Left ventricle myocardium inferior (tissue), 1 donor: ENCODE data around the gene OXER1. TPM values are rescaled to one million over a fixed set of nuclear protein-coding genes. Genes with fewer than 3 reads are reported as not detected.

Experiments
- DNase-seq: peaks from one replicate; pipeline ENCODE4 v3.0.0-alpha.2; 2020
- H3K27ac ChIP-seq: fragments of 200-600 bp; replicated peaks from 2 replicates; pipeline ENCODE4 v1.8.0; 2021
- H3K27me3 ChIP-seq: fragments of 200-600 bp; 2 replicates; pipeline ENCODE4 v1.8.0; 2021; ENCODE audit warnings: low read depth
- H3K36me3 ChIP-seq: fragments of 200-600 bp; 2 replicates; pipeline ENCODE4 v1.8.0; 2021
- H3K4me1 ChIP-seq: fragments of 200-600 bp; 2 replicates; pipeline ENCODE4 v1.8.0; 2021
- H3K4me3 ChIP-seq: fragments of 200-600 bp; 2 replicates; pipeline ENCODE4 v1.8.0; 2021; ENCODE audit warnings: mild to moderate bottlenecking, moderate library complexity
- H3K9me3 ChIP-seq: fragments of 200-600 bp; replicated peaks from 2 replicates; pipeline ENCODE4 v1.8.0; 2021
- CTCF ChIP-seq: fragments of 200-600 bp; IDR thresholded peaks from 2 replicates; pipeline ENCODE4 v1.8.0; 2021; ENCODE audit warnings: antibody characterized with exemption, mild to moderate bottlenecking, borderline replicate concordance
- intact Hi-C: fragments of 100-400 bp; cut with micrococcal nuclease; formaldehyde crosslinking; loops from one replicate; pipeline ENCODE4 v1.11.0; 2022
- long read RNA-seq: library from polyadenylated mRNA; unstranded; transcript quantifications from one replicate; pipeline ENCODE4 v2.0.0, GENCODE V29; 2021
- total RNA-seq: library from RNA; stranded (reverse); fragmentation: NEBNext Ultra II Directional; extraction: Animal tissue kit (Norgen Biotek cat#: 25700); gene quantifications from one replicate; pipeline ENCODE4 v1.2.1, GENCODE V29; 2021
- donor health status: DM: no; HTN: yes; CAD: no; lungs with severe emphysema.

Gene OXER1, protein sequence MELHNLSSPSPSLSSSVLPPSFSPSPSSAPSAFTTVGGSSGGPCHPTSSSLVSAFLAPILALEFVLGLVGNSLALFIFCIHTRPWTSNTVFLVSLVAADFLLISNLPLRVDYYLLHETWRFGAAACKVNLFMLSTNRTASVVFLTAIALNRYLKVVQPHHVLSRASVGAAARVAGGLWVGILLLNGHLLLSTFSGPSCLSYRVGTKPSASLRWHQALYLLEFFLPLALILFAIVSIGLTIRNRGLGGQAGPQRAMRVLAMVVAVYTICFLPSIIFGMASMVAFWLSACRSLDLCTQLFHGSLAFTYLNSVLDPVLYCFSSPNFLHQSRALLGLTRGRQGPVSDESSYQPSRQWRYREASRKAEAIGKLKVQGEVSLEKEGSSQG
- total RNA-seq, result 0.36 TPM
- long read RNA-seq, result 0 reads

GRCh38 chr2:42764096-42764495, at the start of gene OXER1:
Gene OXER1, minus strand, starts transcription at chr2:42764135. Its CDS starts 73 bp downstream, at chr2:42764062.
- intact Hi-C loops, result no loop called here
- no peaks in the 10 kb centered on the region for H3K4me1 ChIP-seq
- no peak for DNase-seq
- H3K36me3 ChIP-seq, result no peaks in the 10 kb centered on the region
- H3K27ac ChIP-seq, result no peak within 1 kb of the TSS
- H3K4me3 ChIP-seq, result no peak within 1 kb of the TSS
- no peak for TF ChIP-seq CTCF
- H3K9me3 ChIP-seq, result no peaks in the 10 kb centered on the region
- H3K27me3 ChIP-seq, result no peaks in the 10 kb centered on the region

DNA sequence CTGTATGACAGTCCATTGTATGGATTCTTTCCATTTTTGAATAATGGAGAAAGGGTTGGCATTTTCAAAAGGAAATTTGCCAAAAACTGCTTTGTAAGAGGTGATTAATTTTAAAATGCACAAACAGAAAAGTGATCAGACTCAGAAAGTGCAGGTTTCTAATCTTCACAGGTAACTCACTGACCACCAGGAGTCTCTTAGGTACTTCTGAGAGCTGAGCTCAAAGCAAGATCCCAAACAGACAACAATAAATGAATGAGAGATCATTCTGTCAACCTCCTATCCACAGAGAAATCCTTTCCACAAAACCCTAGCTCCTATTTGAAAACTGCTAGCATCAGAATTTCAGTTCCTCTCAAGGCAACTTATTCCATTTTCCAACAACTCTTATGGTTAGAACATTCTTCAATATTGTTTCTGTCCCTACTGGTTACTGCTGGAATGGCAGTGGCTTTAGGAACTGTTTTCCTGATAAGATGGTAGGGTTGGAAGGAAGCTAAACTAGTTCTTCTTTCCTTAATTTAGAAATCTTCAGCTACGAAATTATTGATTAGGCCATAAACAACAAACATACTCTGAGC, 49.1 kb upstream of the OXER1 start:
- H3K9me3 ChIP-seq, result no peaks in the 10 kb centered on the region
- no peaks in the 10 kb centered on the region for H3K27me3 ChIP-seq
- no peak for DNase-seq
- intact Hi-C loops, result no loop called here
- peak; percentile 66 for TF ChIP-seq CTCF
- H3K27ac ChIP-seq, result no peak overlapping the region
- H3K4me3 ChIP-seq, result no peak overlapping the region
- peaks cover 28% of the 10 kb centered on the region for H3K4me1 ChIP-seq
- no peaks in the 10 kb centered on the region for H3K36me3 ChIP-seq

DNA sequence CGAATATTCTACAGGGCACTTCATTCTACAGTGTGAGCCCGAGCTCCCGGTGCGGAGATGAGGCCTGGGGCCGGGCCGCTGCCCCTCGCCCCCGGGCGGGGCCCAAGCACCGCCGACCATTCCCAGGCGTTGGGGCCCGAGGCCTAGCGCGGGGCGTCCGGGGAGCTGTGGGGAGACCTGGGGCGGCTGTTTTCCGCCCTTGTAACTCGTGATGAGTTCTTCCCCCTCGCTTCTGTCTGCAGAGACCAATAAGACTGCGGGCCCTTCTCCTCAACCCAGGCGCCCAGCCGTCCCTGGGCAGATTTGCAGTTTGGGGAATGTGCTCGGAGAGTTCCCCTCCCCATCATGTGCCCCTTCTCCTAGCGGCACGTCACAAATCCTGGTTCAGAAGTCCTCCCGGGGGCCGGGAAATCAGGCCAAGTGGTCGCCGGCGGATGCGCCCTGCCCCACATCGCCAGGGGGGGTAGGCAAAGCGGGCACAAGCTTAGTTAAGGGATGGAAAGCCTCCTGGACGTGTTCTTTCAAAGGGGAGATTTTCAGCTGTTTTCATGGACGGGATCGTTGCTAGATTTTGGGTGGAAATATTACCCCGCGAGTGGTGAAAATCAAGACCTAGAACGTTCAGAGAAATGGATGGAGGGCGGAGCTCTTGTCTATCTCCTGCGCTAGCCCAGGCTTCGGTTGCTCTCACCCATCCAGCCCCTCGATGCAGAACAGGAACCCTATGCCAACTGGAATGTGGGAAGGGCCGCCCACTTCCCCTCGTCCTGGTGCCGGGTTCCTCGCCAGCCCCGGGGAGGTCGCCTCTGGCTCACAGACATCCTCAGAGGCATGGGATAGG, 47.3 kb upstream of the OXER1 start:
- H3K27ac ChIP-seq, result peak overlapping the region; percentile 100
- TF ChIP-seq CTCF, result no peak
- peaks cover 28% of the 10 kb centered on the region for H3K4me1 ChIP-seq
- intact Hi-C loops, result no loop called here
- no peaks in the 10 kb centered on the region for H3K36me3 ChIP-seq
- peak; percentile 52 for DNase-seq
- H3K9me3 ChIP-seq, result no peaks in the 10 kb centered on the region
- no peaks in the 10 kb centered on the region for H3K27me3 ChIP-seq
- peak overlapping the region; percentile 83 for H3K4me3 ChIP-seq

GRCh38 chr2:42810121-42810970, 46.4 kb upstream of the OXER1 start:
- Histone ChIP-seq H3K27me3 (no peaks in the 10 kb centered on the region), H3K4me1 (peaks cover 28% of the 10 kb centered on the region), H3K36me3 (no peaks in the 10 kb centered on the region), H3K4me3 (peak overlapping the region; percentile 83), H3K27ac (peak overlapping the region; percentile 100), H3K9me3 (no peaks in the 10 kb centered on the region)
- peak; percentile 92 for DNase-seq
- intact Hi-C loops, result no loop called here
- peak; percentile 11 for TF ChIP-seq CTCF

DNA sequence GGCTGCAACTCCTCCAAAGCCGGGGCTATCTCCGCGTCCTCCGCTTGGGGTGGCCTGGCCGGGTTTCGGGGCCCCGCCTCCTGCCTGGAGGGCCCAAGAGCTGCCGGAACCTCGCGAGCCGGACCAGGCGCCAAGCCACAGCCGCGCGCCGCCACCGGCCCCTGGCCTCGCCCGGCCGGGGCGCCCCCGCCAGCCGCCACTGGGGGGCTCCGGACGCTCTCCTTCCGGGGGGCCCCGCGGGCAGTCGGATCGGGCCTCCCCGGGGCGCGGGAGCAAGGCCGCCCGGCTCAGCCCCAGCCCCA, 45.8 kb upstream of the OXER1 start:
- Histone ChIP-seq H3K9me3 (no peaks in the 10 kb centered on the region), H3K4me3 (peak overlapping the region; percentile 83), H3K27ac (peak overlapping the region; percentile 100), H3K27me3 (no peaks in the 10 kb centered on the region), H3K36me3 (no peaks in the 10 kb centered on the region), H3K4me1 (peaks cover 28% of the 10 kb centered on the region)
- intact Hi-C loops, result no loop called here
- peak; percentile 88 for DNase-seq
- TF ChIP-seq CTCF, result peak; percentile 57
